Neural cell (in vitro differentiated cells): Measurements from ENCODE around the gene RCSD1. TPM values are rescaled to one million over a fixed set of nuclear protein-coding genes. Genes with fewer than 3 reads are reported as not detected.

ENCODE experiments used
- H2AFZ ChIP-seq: fragments of 200-600, 300-800 bp; sonication (generic), shearing (Covaris generic); 2 replicates; pipeline ENCODE4 v1.6.0; 2014; ENCODE audit warnings: low read depth, mild to moderate bottlenecking, antibody characterized with exemption, low read length, moderate library complexity
- H3F3A ChIP-seq: fragments of 200-600 bp; shearing (Covaris generic); 2 replicates; pipeline ENCODE4 v1.6.1; 2016; ENCODE audit warnings: mild to moderate bottlenecking, moderate library complexity, mixed read lengths, antibody characterized with exemption, low read length; ENCODE audit not compliant: insufficient read depth, poor library complexity, severe bottlenecking
- H3K27ac ChIP-seq: fragments of 200-600, 300-800 bp; sonication (generic), shearing (Covaris generic); 2 replicates; pipeline ENCODE4 v1.5.1; 2014; ENCODE audit warnings: mild to moderate bottlenecking, low read length, moderate library complexity
- H3K27me3 ChIP-seq: fragments of 300-800, 200-600 bp; sonication (generic), shearing (Covaris generic); 2 replicates; pipeline ENCODE4 v1.6.0; 2014; ENCODE audit warnings: mild to moderate bottlenecking, low read depth, low read length, moderate library complexity; ENCODE audit not compliant: insufficient read depth
- H3K36me3 ChIP-seq: fragments of 300-800, 200-600 bp; sonication (generic), shearing (Covaris generic); 2 replicates; pipeline ENCODE4 v1.5.1; 2014; ENCODE audit warnings: mild to moderate bottlenecking, antibody characterized with exemption, low read length, moderate library complexity; ENCODE audit not compliant: insufficient read depth
- H3K4me2 ChIP-seq: fragments of 300-800, 200-600 bp; sonication (generic), shearing (Covaris generic); 2 replicates; pipeline ENCODE4 v1.6.0; 2014; ENCODE audit warnings: mild to moderate bottlenecking, low read length
- H3K4me3 ChIP-seq: fragments of 300-800, 200-600 bp; sonication (generic), shearing (Covaris generic); 2 replicates; pipeline ENCODE4 v1.5.1; 2014; ENCODE audit warnings: mild to moderate bottlenecking, low read length, moderate library complexity
- H3K79me2 ChIP-seq: fragments of 200-600 bp; shearing (Covaris generic); replicated peaks from 2 replicates; pipeline ENCODE4 v1.6.0; 2014; ENCODE audit warnings: mild to moderate bottlenecking, low read length, moderate library complexity; ENCODE audit not compliant: insufficient read depth
- H3K9ac ChIP-seq: fragments of 300-800, 200-600 bp; sonication (generic), shearing (Covaris generic); 2 replicates; pipeline ENCODE4 v1.6.1; 2016; ENCODE audit warnings: mild to moderate bottlenecking, low read length, mixed read lengths
- H3K9me2 ChIP-seq: fragments of 200-600 bp; shearing (Covaris generic); 2 replicates; pipeline ENCODE4 v1.6.1; 2016; ENCODE audit warnings: mild to moderate bottlenecking, low read length, mixed read lengths; ENCODE audit not compliant: insufficient read depth
- H3K9me3 ChIP-seq: fragments of 200-600, 300-800 bp; sonication (generic), shearing (Covaris generic); 2 replicates; pipeline ENCODE4 v1.6.1; 2016; ENCODE audit warnings: mild to moderate bottlenecking, mixed run types, low read length, moderate library complexity, mixed read lengths
- H4K20me1 ChIP-seq: fragments of 200-600 bp; shearing (Covaris generic); 2 replicates; pipeline ENCODE4 v1.6.1; 2016; ENCODE audit warnings: mild to moderate bottlenecking, mixed run types; ENCODE audit not compliant: insufficient read depth
- CTCF ChIP-seq: fragments of 450-650 bp; IDR thresholded peaks from 2 replicates; pipeline ENCODE4 v1.5.1; 2014; ENCODE audit warnings: antibody characterized with exemption, mild to moderate bottlenecking, moderate library complexity; ENCODE audit not compliant: poor library complexity, severe bottlenecking
- EP300 ChIP-seq: fragments of 450-650 bp; conservative IDR thresholded peaks from 2 replicates; pipeline ENCODE4 v1.6.1; 2014; ENCODE audit warnings: antibody characterized with exemption, mild to moderate bottlenecking, moderate library complexity; ENCODE audit not compliant: poor library complexity, severe bottlenecking
- EZH2 ChIP-seq: fragments of 200-600, 300-800 bp; shearing (Covaris generic), sonication (generic); IDR thresholded peaks from 2 replicates; pipeline ENCODE4 v1.6.1; 2014; ENCODE audit warnings: antibody characterized with exemption, low read length, borderline replicate concordance, mild to moderate bottlenecking; ENCODE audit not compliant: insufficient read depth, poor library complexity, severe bottlenecking
- MXI1 ChIP-seq: fragments of 450-650 bp; conservative IDR thresholded peaks from 2 replicates; pipeline ENCODE4 v1.6.1; 2014; ENCODE audit warnings: antibody characterized with exemption, mild to moderate bottlenecking; ENCODE audit not compliant: poor library complexity, severe bottlenecking
- POLR2AphosphoS5 ChIP-seq: IDR thresholded peaks from 2 replicates; pipeline ENCODE4 v1.6.1; 2012
- RAD21 ChIP-seq: fragments of 450-650 bp; conservative IDR thresholded peaks from 2 replicates; pipeline ENCODE4 v1.6.1; 2014; ENCODE audit warnings: antibody characterized with exemption, mild to moderate bottlenecking, moderate library complexity
- REST ChIP-seq: IDR thresholded peaks from 2 replicates; pipeline ENCODE4 v1.6.1; 2012; ENCODE audit warnings: borderline replicate concordance
- SMC3 ChIP-seq: fragments of 450-650 bp; conservative IDR thresholded peaks from 2 replicates; pipeline ENCODE4 v1.6.1; 2014; ENCODE audit warnings: antibody characterized with exemption, mild to moderate bottlenecking, moderate library complexity; ENCODE audit not compliant: poor library complexity
- TAF1 ChIP-seq: IDR thresholded peaks from 2 replicates; pipeline ENCODE4 v1.6.1; 2012; ENCODE audit warnings: low read depth
- polyA plus RNA-seq: library from polyadenylated mRNA; depleted of rRNA; stranded (reverse); fragments of >200 nt; gene quantifications from 2 replicates; pipeline ENCODE4 v1.2.3, GENCODE V29; 2014

Gene RCSD1
- polyA plus RNA-seq, 1 donor from 2014 or later, result not detected

GRCh38 chr1:167671727-167672511 lies 41.9 kb downstream of the RCSD1 start:
- H3K9me3 ChIP-seq, result no peaks in the 10 kb centered on the region
- no peak overlapping the region for H3K4me3 ChIP-seq
- no peak overlapping the region for H2AFZ ChIP-seq
- H3K4me2 ChIP-seq, result no peak overlapping the region
- no peaks in the 10 kb centered on the region for H3K9me2 ChIP-seq
- no peaks in the 10 kb centered on the region for H3K27me3 ChIP-seq
- H4K20me1 ChIP-seq, result no peaks in the 10 kb centered on the region
- H3K79me2 ChIP-seq, result no peaks in the 10 kb centered on the region
- no peak for TF ChIP-seq RAD21
- TF ChIP-seq POLR2AphosphoS5, result no peak
- no peak for TF ChIP-seq MXI1
- TF ChIP-seq CTCF, result no peak
- TF ChIP-seq SMC3, result no peak
- TF ChIP-seq TAF1, result no peak
- TF ChIP-seq EP300, result no peak
- no peak for TF ChIP-seq REST
- H3K9ac ChIP-seq, result no peak overlapping the region
- H3F3A ChIP-seq, result no peaks in the 10 kb centered on the region
- H3K27ac ChIP-seq, result no peak overlapping the region
- no peaks in the 10 kb centered on the region for H3K36me3 ChIP-seq

- no peak overlapping the region for H3K9ac ChIP-seq
- no peak for TF ChIP-seq REST
- no peak for TF ChIP-seq SMC3
- no peak for TF ChIP-seq TAF1
- no peak for TF ChIP-seq RAD21
- TF ChIP-seq EP300, result no peak
- no peak for TF ChIP-seq CTCF
- no peak for TF ChIP-seq EZH2
- no peak for TF ChIP-seq MXI1
- no peak for TF ChIP-seq POLR2AphosphoS5
Measured at GRCh38 chr1:167672831-167673230, 42.8 kb downstream of the RCSD1 start.

More at GRCh38 chr1:167672831-167673230, 42.8 kb downstream of the RCSD1 start:
- no peaks in the 10 kb centered on the region for H3K9me3 ChIP-seq
- H3K27me3 ChIP-seq, result no peaks in the 10 kb centered on the region
- no peaks in the 10 kb centered on the region for H3K36me3 ChIP-seq
- H4K20me1 ChIP-seq, result no peaks in the 10 kb centered on the region
- no peaks in the 10 kb centered on the region for H3K9me2 ChIP-seq
- H2AFZ ChIP-seq, result no peak overlapping the region
- H3K27ac ChIP-seq, result no peak overlapping the region
- H3K4me2 ChIP-seq, result no peak overlapping the region
- no peaks in the 10 kb centered on the region for H3F3A ChIP-seq
- H3K79me2 ChIP-seq, result no peaks in the 10 kb centered on the region
- H3K4me3 ChIP-seq, result no peak overlapping the region
